Ishikawa (cell line): ENCODE measurements around the gene CARTPT.

Experiments
- CEBPB ChIP-seq: IDR thresholded peaks from 2 replicates; pipeline ENCODE4 v1.6.1; 2012
- CREB1 ChIP-seq: IDR thresholded peaks from 2 replicates; pipeline ENCODE4 v1.6.1; 2012; ENCODE audit warnings: low read depth
- EGR1 ChIP-seq: IDR thresholded peaks from 2 replicates; pipeline ENCODE4 v1.6.1; 2012
- EP300 ChIP-seq: IDR thresholded peaks from 2 replicates; pipeline ENCODE4 v1.6.1; 2012; ENCODE audit warnings: borderline replicate concordance
- FOXM1 ChIP-seq: IDR thresholded peaks from 2 replicates; pipeline ENCODE4 v1.6.1; 2012; ENCODE audit warnings: low read depth, borderline replicate concordance
- MAX ChIP-seq: IDR thresholded peaks from 2 replicates; pipeline ENCODE4 v1.6.1; 2012
- NFIC ChIP-seq: IDR thresholded peaks from 2 replicates; pipeline ENCODE4 v1.6.1; 2012
- RAD21 ChIP-seq: IDR thresholded peaks from 2 replicates; pipeline ENCODE4 v1.6.1; 2012; ENCODE audit warnings: low read depth
- REST ChIP-seq: IDR thresholded peaks from 2 replicates; pipeline ENCODE4 v1.6.1; 2012; ENCODE audit warnings: low read depth, mild to moderate bottlenecking
- TAF1 ChIP-seq: IDR thresholded peaks from 2 replicates; pipeline ENCODE4 v1.6.1; 2012; ENCODE audit warnings: low read depth, mild to moderate bottlenecking
- TCF12 ChIP-seq: IDR thresholded peaks from 2 replicates; pipeline ENCODE4 v1.6.1; 2012; ENCODE audit warnings: low read depth
- TEAD4 ChIP-seq: IDR thresholded peaks from 2 replicates; pipeline ENCODE4 v1.6.1; 2012
- USF1 ChIP-seq: IDR thresholded peaks from 2 replicates; pipeline ENCODE4 v1.6.1; 2012
- YY1 ChIP-seq: IDR thresholded peaks from 2 replicates; pipeline ENCODE4 v1.6.1; 2012; ENCODE audit warnings: low read depth
- ZBTB7A ChIP-seq: IDR thresholded peaks from 2 replicates; pipeline ENCODE4 v1.6.1; 2012; ENCODE audit warnings: low read depth

The CARTPT gene

GRCh38 chr5:71697967-71698366 is 21.1 kb upstream of the CARTPT start:
- TF ChIP-seq TEAD4 = no peak
- TF ChIP-seq ZBTB7A = no peak

GRCh38 chr5:71699233-71699632 is 19.8 kb upstream of the CARTPT start:
- TF ChIP-seq RAD21 = no peak
- TF ChIP-seq NFIC = no peak
- TF ChIP-seq CREB1 = no peak
- no peak for TF ChIP-seq MAX
- no peak for TF ChIP-seq REST
- no peak for TF ChIP-seq ZBTB7A
- TF ChIP-seq YY1 = no peak
- TF ChIP-seq EGR1 = no peak
- no peak for TF ChIP-seq TAF1
- TF ChIP-seq USF1 = no peak
- TF ChIP-seq EP300 = no peak
- no peak for TF ChIP-seq FOXM1
- TF ChIP-seq CEBPB = no peak
- no peak for TF ChIP-seq TEAD4
- TF ChIP-seq TCF12 = no peak

- no peak for TF ChIP-seq TAF1
Observed at GRCh38 chr5:71699751-71700150, 19.3 kb upstream of the CARTPT start.

- no peak for TF ChIP-seq ZBTB7A
- TF ChIP-seq MAX = no peak
- TF ChIP-seq CREB1 = no peak
Observed at GRCh38 chr5:71700803-71701202, 18.3 kb upstream of the CARTPT start.

GRCh38 chr5:71701407-71701806 is 17.7 kb upstream of the CARTPT start:
- TF ChIP-seq FOXM1 (no peak), NFIC (no peak), REST (no peak)

- no peak for TF ChIP-seq USF1
- no peak for TF ChIP-seq CEBPB
- no peak for TF ChIP-seq ZBTB7A
- TF ChIP-seq EP300 = no peak
- no peak for TF ChIP-seq TEAD4
- no peak for TF ChIP-seq MAX
- no peak for TF ChIP-seq REST
- no peak for TF ChIP-seq RAD21
- no peak for TF ChIP-seq FOXM1
- TF ChIP-seq NFIC = no peak
- no peak for TF ChIP-seq YY1
- no peak for TF ChIP-seq TAF1
- TF ChIP-seq TCF12 = no peak
- no peak for TF ChIP-seq EGR1
Observed at GRCh38 chr5:71703941-71704340, 15.1 kb upstream of the CARTPT start.
